H1 (cell line): ENCODE data around the gene TPSD1. TPM values are rescaled to one million over a fixed set of nuclear protein-coding genes. Genes with fewer than 3 reads are reported as not detected.

Experiments
- polyA plus RNA-seq, 7 experiments: library from polyadenylated mRNA; depleted of rRNA in 3 of 7; stranded (reverse) in 5 of 7; unstranded in 2 of 7; fragments of >200 nt in 5 of 7; fragments of 200-250 nt in 2 of 7; gene quantifications; 1 replicate in 5 of 7; 2 replicates in 1 of 7; 4 replicates in 1 of 7; pipeline versions ENCODE4 v1.2.1 to v1.2.3, GENCODE V29; 2011 to 2013; ENCODE audit warnings: missing spikeins in 2 of 7, mixed read lengths in 2 of 7
- total RNA-seq: library from RNA; stranded (reverse); fragmentation: NEBNext Ultra II Directional; extraction: Animal tissue kit (Norgen Biotek cat#: 25700); gene quantifications from 2 replicates; pipeline ENCODE4 v1.2.1, GENCODE V29; 2021
- TF ChIP-seq, protein P1 (sequence below): fragments of 300-600 bp; sonication (generic); IDR thresholded peaks from 2 replicates; pipeline ENCODE4 v1.7.1; 2012; ENCODE audit warnings: low read length, moderate library complexity, mild to moderate bottlenecking, inconsistent platforms; ENCODE audit not compliant: insufficient replicate concordance

The TPSD1 gene
- total and polyA plus RNA-seq, 2 of the 8 experiments (the other 6 are each of a cell fraction or from before 2014, with no cell fraction given), result 0.26 TPM; not detected in 1

DNA sequence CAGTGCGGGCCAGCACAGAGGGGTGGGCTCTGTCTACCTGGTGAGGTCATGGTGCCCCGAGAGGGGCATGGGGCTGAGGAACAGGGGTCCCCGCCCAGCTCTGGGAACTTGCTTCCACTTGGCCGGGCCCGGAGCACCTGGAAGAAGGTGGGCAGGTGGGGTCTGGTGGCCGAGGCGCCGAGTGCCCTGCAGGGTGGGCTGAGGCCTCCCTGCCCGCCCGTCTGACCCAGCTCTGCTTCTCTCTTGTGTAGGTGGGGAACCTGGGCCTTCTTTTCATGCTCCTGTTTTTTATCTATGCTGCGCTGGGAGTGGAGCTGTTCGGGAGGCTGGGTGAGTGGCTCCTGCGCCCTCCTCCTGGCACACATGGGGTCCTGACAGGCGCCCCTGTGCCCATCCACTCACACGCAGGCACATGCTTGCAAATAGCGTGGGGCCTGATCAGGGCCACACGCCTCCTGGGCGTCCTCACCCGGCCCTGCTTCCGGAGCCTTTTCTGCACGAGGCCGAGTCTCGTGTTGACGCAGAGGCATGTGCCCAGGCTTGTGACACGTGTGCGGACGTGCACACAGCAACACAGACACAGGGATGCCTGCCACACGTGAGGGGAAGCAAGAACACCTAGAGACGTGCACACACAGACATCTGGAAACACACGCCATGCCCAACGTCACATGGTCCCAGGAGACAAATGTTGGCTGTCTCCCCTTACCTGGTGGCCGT is 39.0 kb upstream of the TPSD1 start (continued):
- TF ChIP-seq, protein P1, sequence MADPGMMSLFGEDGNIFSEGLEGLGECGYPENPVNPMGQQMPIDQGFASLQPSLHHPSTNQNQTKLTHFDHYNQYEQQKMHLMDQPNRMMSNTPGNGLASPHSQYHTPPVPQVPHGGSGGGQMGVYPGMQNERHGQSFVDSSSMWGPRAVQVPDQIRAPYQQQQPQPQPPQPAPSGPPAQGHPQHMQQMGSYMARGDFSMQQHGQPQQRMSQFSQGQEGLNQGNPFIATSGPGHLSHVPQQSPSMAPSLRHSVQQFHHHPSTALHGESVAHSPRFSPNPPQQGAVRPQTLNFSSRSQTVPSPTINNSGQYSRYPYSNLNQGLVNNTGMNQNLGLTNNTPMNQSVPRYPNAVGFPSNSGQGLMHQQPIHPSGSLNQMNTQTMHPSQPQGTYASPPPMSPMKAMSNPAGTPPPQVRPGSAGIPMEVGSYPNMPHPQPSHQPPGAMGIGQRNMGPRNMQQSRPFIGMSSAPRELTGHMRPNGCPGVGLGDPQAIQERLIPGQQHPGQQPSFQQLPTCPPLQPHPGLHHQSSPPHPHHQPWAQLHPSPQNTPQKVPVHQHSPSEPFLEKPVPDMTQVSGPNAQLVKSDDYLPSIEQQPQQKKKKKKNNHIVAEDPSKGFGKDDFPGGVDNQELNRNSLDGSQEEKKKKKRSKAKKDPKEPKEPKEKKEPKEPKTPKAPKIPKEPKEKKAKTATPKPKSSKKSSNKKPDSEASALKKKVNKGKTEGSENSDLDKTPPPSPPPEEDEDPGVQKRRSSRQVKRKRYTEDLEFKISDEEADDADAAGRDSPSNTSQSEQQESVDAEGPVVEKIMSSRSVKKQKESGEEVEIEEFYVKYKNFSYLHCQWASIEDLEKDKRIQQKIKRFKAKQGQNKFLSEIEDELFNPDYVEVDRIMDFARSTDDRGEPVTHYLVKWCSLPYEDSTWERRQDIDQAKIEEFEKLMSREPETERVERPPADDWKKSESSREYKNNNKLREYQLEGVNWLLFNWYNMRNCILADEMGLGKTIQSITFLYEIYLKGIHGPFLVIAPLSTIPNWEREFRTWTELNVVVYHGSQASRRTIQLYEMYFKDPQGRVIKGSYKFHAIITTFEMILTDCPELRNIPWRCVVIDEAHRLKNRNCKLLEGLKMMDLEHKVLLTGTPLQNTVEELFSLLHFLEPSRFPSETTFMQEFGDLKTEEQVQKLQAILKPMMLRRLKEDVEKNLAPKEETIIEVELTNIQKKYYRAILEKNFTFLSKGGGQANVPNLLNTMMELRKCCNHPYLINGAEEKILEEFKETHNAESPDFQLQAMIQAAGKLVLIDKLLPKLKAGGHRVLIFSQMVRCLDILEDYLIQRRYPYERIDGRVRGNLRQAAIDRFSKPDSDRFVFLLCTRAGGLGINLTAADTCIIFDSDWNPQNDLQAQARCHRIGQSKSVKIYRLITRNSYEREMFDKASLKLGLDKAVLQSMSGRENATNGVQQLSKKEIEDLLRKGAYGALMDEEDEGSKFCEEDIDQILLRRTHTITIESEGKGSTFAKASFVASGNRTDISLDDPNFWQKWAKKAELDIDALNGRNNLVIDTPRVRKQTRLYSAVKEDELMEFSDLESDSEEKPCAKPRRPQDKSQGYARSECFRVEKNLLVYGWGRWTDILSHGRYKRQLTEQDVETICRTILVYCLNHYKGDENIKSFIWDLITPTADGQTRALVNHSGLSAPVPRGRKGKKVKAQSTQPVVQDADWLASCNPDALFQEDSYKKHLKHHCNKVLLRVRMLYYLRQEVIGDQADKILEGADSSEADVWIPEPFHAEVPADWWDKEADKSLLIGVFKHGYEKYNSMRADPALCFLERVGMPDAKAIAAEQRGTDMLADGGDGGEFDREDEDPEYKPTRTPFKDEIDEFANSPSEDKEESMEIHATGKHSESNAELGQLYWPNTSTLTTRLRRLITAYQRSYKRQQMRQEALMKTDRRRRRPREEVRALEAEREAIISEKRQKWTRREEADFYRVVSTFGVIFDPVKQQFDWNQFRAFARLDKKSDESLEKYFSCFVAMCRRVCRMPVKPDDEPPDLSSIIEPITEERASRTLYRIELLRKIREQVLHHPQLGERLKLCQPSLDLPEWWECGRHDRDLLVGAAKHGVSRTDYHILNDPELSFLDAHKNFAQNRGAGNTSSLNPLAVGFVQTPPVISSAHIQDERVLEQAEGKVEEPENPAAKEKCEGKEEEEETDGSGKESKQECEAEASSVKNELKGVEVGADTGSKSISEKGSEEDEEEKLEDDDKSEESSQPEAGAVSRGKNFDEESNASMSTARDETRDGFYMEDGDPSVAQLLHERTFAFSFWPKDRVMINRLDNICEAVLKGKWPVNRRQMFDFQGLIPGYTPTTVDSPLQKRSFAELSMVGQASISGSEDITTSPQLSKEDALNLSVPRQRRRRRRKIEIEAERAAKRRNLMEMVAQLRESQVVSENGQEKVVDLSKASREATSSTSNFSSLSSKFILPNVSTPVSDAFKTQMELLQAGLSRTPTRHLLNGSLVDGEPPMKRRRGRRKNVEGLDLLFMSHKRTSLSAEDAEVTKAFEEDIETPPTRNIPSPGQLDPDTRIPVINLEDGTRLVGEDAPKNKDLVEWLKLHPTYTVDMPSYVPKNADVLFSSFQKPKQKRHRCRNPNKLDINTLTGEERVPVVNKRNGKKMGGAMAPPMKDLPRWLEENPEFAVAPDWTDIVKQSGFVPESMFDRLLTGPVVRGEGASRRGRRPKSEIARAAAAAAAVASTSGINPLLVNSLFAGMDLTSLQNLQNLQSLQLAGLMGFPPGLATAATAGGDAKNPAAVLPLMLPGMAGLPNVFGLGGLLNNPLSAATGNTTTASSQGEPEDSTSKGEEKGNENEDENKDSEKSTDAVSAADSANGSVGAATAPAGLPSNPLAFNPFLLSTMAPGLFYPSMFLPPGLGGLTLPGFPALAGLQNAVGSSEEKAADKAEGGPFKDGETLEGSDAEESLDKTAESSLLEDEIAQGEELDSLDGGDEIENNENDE, result no peak
